ENCODE measurements around the gene DCAF5.
"Not testable (repeated sequence)": the region's sequence is repeated elsewhere in the genome, so short reads cannot be mapped to it uniquely, and the experiment has no call there.

DCAF5 gene, protein sequence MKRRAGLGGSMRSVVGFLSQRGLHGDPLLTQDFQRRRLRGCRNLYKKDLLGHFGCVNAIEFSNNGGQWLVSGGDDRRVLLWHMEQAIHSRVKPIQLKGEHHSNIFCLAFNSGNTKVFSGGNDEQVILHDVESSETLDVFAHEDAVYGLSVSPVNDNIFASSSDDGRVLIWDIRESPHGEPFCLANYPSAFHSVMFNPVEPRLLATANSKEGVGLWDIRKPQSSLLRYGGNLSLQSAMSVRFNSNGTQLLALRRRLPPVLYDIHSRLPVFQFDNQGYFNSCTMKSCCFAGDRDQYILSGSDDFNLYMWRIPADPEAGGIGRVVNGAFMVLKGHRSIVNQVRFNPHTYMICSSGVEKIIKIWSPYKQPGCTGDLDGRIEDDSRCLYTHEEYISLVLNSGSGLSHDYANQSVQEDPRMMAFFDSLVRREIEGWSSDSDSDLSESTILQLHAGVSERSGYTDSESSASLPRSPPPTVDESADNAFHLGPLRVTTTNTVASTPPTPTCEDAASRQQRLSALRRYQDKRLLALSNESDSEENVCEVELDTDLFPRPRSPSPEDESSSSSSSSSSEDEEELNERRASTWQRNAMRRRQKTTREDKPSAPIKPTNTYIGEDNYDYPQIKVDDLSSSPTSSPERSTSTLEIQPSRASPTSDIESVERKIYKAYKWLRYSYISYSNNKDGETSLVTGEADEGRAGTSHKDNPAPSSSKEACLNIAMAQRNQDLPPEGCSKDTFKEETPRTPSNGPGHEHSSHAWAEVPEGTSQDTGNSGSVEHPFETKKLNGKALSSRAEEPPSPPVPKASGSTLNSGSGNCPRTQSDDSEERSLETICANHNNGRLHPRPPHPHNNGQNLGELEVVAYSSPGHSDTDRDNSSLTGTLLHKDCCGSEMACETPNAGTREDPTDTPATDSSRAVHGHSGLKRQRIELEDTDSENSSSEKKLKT

DNA sequence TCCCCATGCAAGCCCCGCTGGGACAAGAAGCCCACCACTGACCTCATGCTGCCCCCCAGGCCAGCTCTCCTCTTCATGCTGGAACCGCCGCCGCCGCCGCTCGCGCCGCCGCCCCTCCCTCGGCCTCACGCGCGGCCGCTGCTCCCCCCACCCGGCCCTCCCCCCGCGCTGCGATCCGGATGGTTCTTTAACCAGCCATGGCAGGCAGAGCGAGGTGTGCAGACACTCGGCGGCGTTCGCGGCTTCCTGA, at the start of gene DCAF5:
TSS of gene DCAF5 (minus strand) at position 218 of the 250 bp plus-strand sequence. CDS start at position 77, 141 bp downstream.
- DNase-seq (ENCODE audit: low spot score) = no peak

DNA sequence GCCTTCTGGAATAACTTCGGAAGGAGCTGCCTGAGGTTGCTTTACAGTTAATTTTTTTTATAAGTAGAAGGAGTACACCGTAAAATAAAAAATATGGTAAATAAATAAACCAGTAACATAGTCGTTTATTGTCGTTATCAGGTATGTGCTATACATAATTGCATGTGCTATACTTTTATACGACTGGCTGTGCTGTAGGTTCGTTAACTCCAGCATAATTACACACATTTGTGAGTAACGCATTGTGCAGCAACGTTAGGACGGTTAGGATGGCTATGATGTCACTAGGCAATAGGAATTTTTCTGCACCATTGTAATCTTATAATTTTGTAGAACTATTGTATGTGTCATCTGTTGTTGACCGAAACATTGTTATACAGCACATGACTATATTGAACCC, 46.9 kb upstream of the DCAF5 start:
- no peak for DNase-seq (ENCODE audit: low spot score)

DNA sequence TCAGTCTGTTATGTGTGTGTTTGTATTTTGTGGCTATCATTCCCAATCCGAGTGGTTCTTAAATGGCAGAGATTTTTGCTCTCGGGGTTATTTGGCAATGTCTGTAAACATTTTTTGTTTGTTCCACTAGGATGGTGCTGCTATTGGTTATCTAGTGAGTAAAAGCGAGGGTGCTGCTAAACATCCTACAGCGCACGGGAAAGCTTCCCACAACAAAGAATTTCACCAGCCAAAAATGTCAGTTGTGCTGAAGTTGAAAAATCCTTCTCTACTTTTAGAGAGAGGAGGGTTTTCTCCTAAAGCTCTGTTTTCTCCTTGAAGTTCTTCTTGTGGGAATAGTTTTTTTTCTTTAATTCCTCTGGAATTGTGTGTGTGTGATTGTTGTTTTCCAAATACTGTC, 40.8 kb upstream of the DCAF5 start:
- no peak for DNase-seq (ENCODE audit: low spot score)

DNA sequence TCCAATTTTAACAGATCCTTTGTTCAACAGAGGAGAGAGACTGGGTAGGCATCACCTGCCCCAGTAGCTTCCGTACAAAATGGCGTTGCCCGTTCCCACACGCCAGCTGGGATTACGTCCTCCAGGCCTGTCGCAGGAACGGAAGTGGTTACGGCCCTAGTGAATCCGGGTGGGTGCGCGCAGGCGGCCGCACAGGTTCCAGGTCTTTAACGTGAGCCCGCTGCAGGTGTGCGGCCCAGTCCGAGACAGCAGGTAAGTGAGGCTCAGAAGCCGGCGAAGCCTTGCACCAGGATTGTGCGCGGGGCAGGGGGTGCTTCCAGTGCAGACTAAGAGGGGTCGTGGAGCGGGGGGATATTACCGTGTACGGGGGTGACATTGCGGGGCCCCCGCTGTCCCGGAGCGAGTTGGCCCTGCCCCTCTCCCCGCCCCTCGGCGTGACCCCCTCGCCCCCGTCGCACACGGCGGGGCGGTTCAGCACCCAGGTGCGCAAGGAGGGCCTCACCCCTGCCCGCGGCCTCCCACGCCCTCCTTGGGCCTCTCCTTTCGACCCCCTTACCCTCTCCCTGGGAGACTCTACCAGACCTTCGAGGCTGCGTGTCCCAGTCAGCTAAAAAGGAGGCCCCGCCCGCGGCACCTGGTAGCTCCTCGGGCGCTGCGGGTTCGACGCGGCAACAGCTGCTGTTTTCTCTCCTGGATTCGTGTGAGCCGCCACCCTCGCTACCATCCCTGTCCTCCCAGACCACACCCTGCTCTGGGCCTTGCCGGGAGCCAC, 38.6 kb upstream of the DCAF5 start, which contains the start of gene EXD2:
TSS of gene EXD2 (plus strand) at position 159 of the 772 bp plus-strand sequence. CDS start 17,973 bp downstream, outside the sequence.
- peak; percentile 87 for DNase-seq (ENCODE audit: low spot score)

DNA sequence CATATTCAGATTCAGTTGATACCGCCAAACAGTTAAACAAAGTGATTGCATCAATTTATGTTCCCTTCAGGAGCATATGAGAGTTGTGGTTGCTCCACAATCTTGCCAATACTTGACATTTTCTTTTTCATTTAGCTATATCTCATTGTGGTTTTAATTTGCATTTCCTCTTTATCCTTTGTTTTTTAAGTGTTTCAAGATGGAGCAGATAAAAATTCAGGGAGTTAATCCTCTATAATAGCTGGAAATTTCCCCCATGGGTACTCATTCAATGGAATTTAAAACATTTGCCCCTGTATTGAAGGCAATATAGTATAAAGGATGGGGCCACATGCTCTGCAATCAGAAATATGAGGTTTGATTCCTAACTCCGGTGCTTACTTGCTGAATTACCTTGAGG, 37.3 kb upstream of the DCAF5 start:
- DNase-seq (ENCODE audit: low spot score) = no peak

DNA sequence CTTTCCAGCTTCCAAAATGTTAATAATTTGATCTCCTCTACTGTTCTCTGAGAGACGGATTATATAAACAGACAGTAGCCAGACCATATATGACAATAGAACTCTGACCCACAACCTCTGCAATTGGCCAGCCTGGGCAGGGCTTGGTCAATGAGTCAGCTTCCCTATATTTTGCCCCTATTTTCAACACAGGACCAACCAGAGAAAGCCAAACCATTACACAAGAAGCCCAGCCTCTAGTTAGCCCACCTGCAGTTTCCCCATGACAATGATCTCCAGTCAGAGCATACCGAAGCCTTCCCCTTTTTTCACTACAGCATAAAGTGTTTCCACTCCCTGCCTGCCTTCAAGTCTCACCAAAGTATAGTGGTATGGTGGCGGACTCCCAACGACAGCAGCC, 30.8 kb upstream of the DCAF5 start:
- DNase-seq (ENCODE audit: low spot score) = no peak

DNA sequence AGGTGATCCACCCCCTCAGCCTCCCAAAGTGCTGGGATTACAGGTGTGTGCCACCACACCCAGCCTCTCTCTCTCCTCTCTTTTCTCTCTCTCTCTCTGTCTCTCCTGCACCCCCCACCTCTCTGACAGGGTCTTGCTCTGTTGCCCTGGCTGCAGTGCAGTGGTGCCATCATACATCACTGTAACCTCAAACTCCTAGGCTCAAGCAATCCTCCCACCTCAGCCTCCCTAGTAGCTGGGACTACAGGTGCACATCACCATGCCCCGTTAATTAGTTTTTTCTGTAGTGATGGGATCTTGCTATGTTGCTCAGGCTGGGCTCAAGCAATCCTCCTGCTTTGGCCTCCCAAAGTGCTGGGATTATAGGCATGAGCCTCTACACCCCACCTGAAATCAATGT, 29.7 kb upstream of the DCAF5 start:
- not testable (repeated sequence) for DNase-seq (ENCODE audit: low spot score)

DNA sequence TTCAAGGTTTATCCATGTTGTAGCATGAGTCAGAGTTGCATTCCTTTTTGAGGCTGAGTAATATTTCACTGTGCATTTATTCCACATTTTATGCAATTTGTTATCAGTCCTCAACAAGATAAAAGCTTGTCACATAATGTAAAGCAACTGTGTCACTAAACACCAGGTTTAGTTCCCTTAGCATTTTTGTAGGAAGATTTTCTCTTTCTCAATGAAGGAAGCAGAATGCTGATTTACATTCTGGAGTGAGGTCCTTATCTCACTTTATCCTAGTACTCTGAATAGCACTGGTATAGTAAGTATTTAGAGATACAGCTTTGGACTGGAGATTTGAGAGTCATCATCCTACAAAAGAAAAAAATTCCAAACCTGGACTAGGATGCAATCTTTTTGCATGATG, 28.6 kb upstream of the DCAF5 start:
- no peak for DNase-seq (ENCODE audit: low spot score)

DNA sequence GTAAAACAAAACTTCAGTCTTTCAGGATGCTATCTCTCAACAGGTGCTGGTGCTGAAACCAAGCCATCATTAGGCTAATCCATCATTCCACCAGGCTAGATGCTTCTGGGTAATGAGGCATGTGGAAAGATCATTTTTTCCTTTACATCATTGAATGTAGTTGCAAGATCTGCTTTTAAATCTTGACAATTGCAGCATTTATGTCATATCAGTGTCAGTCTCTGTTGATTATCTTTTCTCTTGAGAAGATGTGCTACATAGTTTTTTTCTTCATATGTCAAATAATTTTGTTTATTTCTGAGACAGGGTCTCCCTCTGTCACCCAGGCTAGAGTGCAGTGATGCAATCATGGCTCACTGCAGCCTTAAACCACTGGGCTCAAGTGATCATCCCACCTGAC, 22.2 kb upstream of the DCAF5 start:
- DNase-seq (ENCODE audit: low spot score) = no peak

DNA sequence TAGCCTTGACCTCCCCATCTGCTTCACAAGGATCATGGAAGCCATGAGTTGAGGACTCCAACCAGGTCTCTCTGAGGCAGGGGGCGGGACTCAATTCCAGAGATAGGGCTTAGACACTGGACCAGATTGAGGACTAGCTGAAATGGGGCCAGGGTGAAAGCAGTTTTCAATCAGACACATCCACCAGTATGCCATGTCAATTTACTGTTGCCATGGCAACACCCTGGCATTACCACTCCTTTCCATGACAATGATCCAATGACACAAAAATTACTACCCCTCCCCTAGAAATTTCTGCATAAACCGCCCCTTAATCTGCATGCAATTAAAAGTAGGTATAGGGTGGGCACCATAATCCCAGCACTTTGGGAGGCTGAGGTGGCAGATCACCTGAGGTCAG, 18.6 kb upstream of the DCAF5 start:
- no peak for DNase-seq (ENCODE audit: low spot score)

DNA sequence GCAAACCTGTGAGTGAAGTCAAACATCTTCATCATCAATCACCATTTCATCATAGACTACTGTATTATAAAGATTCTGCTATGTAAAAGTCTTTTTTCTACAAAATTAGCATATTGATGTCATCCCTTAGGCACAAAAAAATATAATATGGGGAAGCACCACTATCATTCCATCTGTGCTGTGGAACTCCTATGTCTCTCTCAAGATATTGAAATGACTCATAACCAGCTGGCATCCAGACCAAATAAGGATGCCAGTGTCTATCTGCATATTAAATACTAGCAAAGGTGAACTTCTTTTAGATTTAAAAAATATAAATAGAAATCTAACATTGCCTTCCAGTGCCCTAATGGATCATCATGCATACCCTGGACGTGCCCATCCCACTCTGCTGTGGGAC, 17.9 kb upstream of the DCAF5 start:
- DNase-seq (ENCODE audit: low spot score) = no peak

DNA sequence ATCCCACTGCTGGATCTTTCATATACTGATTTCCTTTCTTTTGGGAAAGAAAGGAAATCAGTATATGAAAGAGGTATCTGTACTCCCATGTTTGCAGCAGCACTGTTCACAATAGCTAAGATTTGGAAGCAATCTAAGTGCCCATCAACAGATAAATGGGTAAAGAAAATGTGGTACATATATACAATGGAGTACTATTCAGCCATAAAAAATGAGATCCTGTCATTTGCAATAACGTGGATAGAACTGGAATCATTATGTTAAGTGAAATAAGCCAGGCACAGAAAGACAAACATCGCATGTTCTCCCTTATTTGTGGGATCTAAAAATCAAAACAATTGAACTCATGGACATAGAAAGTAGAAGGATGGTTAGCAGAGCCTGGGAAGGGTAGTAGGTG, 12.9 kb upstream of the DCAF5 start:
- not testable (repeated sequence) for DNase-seq (ENCODE audit: low spot score)

DNA sequence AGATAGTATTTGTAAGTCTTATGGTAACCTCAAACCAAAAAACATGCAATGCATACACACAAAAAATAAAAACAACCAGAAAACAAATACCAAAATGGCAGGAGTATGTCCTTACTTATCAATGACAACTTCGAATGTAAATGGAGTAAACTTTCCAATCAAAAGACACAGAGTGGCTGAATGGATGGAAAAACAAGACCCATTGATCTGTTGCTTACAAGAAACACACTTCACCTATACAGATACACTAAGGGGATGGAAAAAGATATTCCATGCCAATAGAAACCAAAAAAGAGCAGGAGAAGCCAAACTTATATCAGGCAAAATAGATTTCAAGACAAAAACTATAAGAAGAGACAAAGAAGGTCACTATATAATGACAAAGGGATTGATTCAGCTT, 8.7 kb upstream of the DCAF5 start:
- DNase-seq (ENCODE audit: low spot score) = no peak

DNA sequence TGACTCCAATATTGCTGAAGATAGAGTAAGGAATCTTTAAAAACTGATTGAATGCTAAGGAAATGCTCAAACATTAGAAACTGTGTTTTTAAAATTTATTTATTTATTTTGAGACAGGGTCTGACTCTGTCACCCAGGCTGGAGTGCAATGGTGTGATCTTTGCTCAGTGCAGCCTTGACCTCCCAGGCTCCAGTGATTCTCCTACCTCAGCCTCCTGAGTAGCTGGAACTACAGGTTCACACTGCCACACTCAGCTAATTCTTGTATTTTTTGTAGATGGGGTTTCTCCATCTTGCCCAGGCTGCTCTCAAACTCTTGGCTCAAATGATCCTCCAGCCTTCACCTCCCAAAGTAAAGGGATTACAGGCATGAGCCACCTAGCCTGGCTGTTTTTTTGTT, 3.3 kb upstream of the DCAF5 start:
- DNase-seq (ENCODE audit: low spot score) = no peak

DNA sequence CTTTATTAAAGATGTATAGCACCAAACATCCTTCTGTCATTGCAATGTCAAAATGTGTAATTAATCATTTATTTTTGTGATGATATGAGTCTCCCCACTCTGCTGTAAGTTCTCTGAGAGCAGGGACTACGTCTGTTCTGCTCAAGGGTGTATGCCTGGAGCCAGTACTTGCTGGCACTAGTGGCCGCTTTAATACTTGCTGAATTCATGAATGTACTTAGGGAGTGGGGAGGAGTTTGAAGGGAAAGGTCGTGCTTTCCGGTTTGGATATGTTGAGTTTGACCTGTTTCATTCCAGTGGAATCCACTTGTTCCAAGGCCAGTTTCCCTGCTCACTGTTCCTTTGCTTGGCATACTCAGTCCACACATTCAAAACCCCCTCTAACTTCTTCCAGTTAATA, 1.9 kb upstream of the DCAF5 start:
- DNase-seq (ENCODE audit: low spot score) = no peak

DNA sequence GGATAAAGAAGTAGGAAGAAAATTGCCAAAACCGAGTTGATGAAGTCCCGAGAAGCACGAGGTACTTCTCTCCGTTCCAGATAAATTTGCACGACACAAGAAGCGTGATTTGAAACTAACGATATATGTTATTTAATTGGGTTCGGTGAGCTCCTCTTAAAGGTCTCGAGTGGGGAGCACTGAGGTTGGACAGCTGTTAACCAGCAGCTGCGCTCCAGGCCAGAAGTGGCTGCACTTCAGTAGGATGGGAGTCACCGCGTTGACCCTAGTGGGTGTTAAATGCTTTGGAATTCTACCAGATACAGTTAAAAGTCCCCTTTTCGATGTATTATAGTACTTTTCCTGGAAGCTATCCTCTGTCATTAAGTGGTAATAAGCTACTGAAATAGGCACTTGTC, 953 bp upstream of the DCAF5 start:
- no peak for DNase-seq (ENCODE audit: low spot score)

DNA sequence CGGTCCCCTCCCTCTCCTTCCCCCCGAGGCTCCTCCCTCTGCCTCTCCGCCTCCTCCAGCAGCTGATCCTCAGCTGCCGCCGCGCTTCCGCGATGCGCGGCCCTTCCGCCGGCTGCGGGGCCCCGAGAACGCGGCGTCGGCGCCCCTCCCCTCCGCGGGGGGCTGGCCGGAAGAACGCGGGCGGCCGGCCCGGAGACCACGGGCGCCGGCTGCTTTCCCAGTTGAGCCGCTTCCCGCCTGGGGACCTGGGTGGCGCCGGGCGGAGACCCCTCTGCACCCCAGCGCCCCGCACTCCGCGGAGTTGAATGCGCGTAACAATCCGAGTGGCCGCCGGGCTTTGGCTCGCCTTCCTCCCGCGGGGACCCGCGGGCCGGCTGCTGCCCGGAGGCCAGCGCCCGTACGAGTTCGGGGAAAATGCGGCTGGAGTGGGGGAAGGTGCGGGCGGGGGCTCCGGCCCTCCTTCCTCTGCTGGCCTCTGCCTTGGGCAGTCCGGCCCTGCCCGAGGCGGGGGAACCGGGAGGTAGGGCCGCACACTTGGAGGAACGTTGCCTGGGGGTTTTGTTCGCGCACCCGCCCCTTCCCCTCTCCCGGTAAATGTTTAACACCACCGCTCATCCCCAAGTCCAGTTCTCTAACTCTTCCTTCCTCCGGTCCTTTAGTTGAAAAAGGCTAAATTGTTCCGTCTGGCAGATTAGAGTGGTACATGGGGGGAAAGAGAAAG, 393 bp upstream of the DCAF5 start:
- DNase-seq (ENCODE audit: low spot score) = peak; percentile 93

DNA sequence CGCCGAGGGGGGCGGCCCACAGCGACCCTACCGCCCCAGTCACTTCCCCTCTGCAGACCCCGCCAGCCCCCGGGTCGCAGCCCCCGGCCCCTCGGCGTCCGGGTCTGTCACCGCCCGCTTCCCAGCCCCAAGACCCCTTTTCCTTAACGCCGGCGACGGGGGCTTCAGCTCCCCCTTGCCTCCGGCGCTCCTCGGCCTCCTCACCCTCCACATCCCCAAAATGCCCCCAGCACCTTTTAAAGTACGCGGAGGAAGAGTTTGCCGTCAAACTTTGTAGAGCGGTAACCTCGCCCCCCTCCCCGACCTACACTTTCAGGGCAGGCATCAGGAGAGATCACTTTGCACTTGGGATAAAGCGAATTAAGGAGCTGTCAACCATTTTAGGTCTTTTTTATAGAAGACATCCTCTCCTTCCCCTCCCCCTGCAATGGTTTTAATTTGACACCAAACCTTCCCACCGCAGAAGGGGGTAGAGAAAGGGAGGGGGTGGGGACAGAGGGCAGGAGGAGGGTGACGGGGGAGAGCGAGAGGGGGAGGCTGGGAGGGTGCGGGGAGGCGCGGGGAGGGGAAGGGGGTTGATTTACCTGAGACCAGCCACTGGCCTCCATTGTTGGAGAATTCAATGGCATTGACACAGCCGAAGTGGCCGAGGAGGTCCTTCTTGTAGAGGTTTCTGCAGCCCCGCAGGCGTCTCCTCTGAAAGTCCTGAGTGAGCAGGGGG, 578 bp downstream of the DCAF5 start:
- peak; percentile 44 for DNase-seq (ENCODE audit: low spot score)

DNA sequence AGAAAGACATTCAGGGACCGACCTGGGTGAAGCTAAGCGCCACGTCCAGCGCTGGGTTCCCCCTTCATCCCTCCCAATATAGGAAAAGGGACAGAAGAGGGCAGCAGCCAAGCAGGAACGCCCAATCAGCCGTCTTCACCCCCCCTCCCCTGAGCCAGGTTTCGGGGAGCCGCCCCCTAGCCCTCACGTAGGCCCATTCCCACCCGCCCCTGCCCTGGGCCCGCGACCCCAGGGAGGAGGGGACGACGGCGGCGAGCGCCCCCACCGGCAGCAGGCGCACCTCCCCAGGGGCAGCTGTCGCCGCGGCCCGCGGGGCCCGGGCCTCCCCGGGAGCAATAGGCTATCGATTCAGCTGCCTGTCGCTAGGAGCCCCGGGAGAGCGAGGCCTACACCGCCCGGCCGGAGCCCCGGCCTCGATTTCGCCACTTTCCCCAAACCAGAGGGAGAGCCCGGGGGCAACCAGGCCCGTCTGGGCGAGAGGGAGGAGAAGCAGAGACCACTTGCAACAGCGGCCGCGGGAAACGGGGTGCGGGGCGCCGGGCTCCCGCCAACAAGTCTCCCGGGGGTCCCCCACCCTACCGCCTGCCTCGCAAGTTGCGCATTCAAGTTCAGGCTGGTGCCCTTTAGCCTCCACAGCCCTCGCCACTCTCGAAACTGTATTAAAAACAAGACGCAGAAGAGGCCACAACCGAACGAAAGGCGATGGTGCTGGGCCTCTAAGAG, 1.3 kb downstream of the DCAF5 start:
- peak; percentile 75 for DNase-seq (ENCODE audit: low spot score)

DNA sequence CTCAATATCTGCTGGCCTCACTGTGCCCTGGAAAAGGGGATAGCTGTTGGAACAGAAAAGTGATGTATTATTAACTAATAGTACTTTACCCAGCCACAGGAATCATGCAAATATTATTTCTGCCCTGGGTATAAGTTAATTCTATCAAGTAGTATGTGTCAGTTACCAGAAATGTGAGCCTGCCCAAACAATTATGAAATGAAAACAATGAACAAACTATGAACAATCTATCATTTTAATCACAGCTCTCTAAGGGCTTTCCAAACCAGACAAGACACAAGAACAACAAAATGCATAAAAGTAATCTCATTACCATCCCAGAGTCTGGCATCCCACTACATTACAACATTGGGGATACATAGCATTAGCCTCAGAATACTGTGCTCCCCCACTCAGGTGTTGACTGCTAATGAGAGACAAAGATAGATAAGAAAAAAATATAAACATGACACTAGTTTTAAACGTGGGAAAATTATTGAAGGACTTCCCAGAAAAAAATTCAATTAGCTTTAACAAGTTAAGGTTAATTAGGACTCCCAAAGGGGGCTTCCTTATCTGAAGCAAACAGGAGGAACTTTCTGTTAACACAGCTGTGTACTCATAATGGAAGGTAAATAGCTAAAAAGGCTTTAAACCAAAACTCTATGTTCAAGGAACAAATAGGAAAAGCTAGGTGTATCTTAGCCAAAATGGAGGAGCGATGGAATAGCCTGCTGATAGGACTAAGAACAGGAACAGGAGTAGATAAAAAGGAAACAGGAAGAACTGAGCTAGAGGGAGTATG, 3.3 kb downstream of the DCAF5 start:
- no peak for DNase-seq (ENCODE audit: low spot score)
